HCT116 (cell line): ENCODE results near the gene HOXA1. TPM values are rescaled to one million over a fixed set of nuclear protein-coding genes. Genes with fewer than 3 reads are reported as not detected.

Experiments used
- ATAC-seq: fragments of 200-7000 bp; cut with Tn5 transposase; 2 replicates; pipeline ENCODE4 v1.9.1; 2020; ENCODE audit warnings: mild to moderate bottlenecking, moderate library complexity
- BruUV-seq: library from RNA; stranded (reverse); fragments of 400-500 nt; replicated peaks from 2 replicates; lab custom pipeline; 2021; lab: Mats Ljungman, UMichigan
- CTCF ChIA-PET: fragments of 300-600 bp; sonication (Branson Sonifier 250); formaldehyde crosslinking; loops from one replicate; lab custom pipeline; 2021; ENCODE audit warnings: antibody characterized with exemption; lab: Charles Lee
- POLR2A ChIA-PET: fragments of 300-600, 350-600 bp; sonication (Branson Sonifier 250); formaldehyde crosslinking; loops from one replicate; lab custom pipeline; 2021; ENCODE audit warnings: antibody characterized with exemption; lab: Charles Lee
- RAD21 ChIA-PET, 2 experiments: fragments of 300-600 bp; sonication (Branson Sonifier 250); formaldehyde crosslinking; loops; one replicate each; lab custom pipeline; 2023; ENCODE audit warnings: low total read pairs in 2 of 2; ENCODE audit not compliant: uncharacterized antibody in 2 of 2, unreplicated experiment in 2 of 2, low non-redundant PET in 1 of 2; lab: Charles Lee
- DNase-seq: peaks from one replicate; pipeline ENCODE4 v3.0.0-alpha.2; 2010; ENCODE audit warnings: low read depth, low spot score
- H2AFZ ChIP-seq: fragments of 200-600 bp; shearing (Covaris generic), sonication (generic); 2 replicates; pipeline ENCODE4 v1.6.1; 2017; ENCODE audit warnings: low read depth, mixed run types, mixed read lengths, antibody characterized with exemption, low read length; ENCODE audit not compliant: poor library complexity, severe bottlenecking
- H3K27ac ChIP-seq: 2 replicates; pipeline ENCODE4 v1.5.1; 2012; ENCODE audit warnings: low read depth, low read length
- H3K27me3 ChIP-seq: fragments of 200-600 bp; sonication (generic); 2 replicates; pipeline ENCODE4 v1.6.1; 2016; ENCODE audit warnings: mixed run types, low read length, mixed read lengths; ENCODE audit not compliant: insufficient read depth
- H3K36me3 ChIP-seq, 2 experiments: fragments of 200-500 bp in 1 of 2; fragments of 200-600 bp in 1 of 2; sonication (Bioruptor generic) in 1 of 2; sonication (generic) in 1 of 2; 2 replicates each; pipeline versions ENCODE4 v1.5.1 to v1.6.1; 2014 to 2016; ENCODE audit warnings: low read length in 2 of 2, inconsistent platforms in 1 of 2, mixed read lengths in 1 of 2, mixed run types in 1 of 2; ENCODE audit not compliant: insufficient read depth in 2 of 2, control insufficient read depth in 1 of 2
- H3K4me1 ChIP-seq, 2 experiments: fragments of 200-600 bp in 1 of 2; sonication (generic) in 1 of 2; 2 replicates each; pipeline versions ENCODE4 v1.5.1 to v1.6.1; 2012 to 2017; ENCODE audit warnings: low read length in 2 of 2, inconsistent platforms in 1 of 2, mild to moderate bottlenecking in 1 of 2, mixed read lengths in 1 of 2, mixed run types in 1 of 2, moderate library complexity in 1 of 2; ENCODE audit not compliant: insufficient read depth in 2 of 2, control insufficient read depth in 1 of 2
- H3K4me2 ChIP-seq: fragments of 200-600 bp; sonication (generic); 2 replicates; pipeline ENCODE4 v1.6.1; 2017; ENCODE audit warnings: mixed run types, low read length, mixed read lengths
- H3K4me3 ChIP-seq, 2 experiments: fragments of 200-600 bp in 1 of 2; sonication (generic) in 1 of 2; replicated peaks in 1 of 2; 2 replicates each; pipeline ENCODE4 v1.5.1; 2011 to 2016; ENCODE audit warnings: low read length in 2 of 2, control low read depth in 1 of 2, low read depth in 1 of 2, mild to moderate bottlenecking in 1 of 2, mixed read lengths in 1 of 2, mixed run types in 1 of 2
- H3K79me2 ChIP-seq: fragments of 200-600 bp; sonication (generic); 2 replicates; pipeline ENCODE4 v1.6.1; 2017; ENCODE audit warnings: mild to moderate bottlenecking, mixed run types, low read length, moderate library complexity, mixed read lengths; ENCODE audit not compliant: insufficient read depth
- H3K9ac ChIP-seq: fragments of 200-600 bp; sonication (generic); 2 replicates; pipeline ENCODE4 v1.6.1; 2016; ENCODE audit warnings: low read length, mixed read lengths
- H3K9me2 ChIP-seq: fragments of 200-600 bp; sonication (generic), shearing (Covaris generic); 2 replicates; pipeline ENCODE4 v1.6.1; 2017; ENCODE audit warnings: mixed run types, mild to moderate bottlenecking, moderate library complexity; ENCODE audit not compliant: insufficient read depth
- H3K9me3 ChIP-seq, 2 experiments: fragments of 200-500 bp in 1 of 2; fragments of 200-600 bp in 1 of 2; sonication (Bioruptor generic) in 1 of 2; sonication (generic) in 1 of 2; 2 replicates each; pipeline ENCODE4 v1.6.1; 2014 to 2017; ENCODE audit warnings: low read length in 2 of 2, mixed read lengths in 2 of 2, inconsistent platforms in 1 of 2, low read depth in 1 of 2, mild to moderate bottlenecking in 1 of 2, mixed run types in 1 of 2, moderate library complexity in 1 of 2; ENCODE audit not compliant: control insufficient read depth in 1 of 2, insufficient read depth in 1 of 2
- H4K20me1 ChIP-seq: fragments of 200-600 bp; sonication (generic), shearing (Covaris generic); 2 replicates; pipeline ENCODE4 v1.6.1; 2017; ENCODE audit warnings: mixed run types, mild to moderate bottlenecking, moderate library complexity; ENCODE audit not compliant: insufficient read depth
- CBX3 ChIP-seq: IDR thresholded peaks from 2 replicates; pipeline ENCODE4 v1.6.1; 2012; ENCODE audit warnings: low read depth
- EGR1 ChIP-seq: IDR thresholded peaks from 2 replicates; pipeline ENCODE4 v1.6.1; 2012; ENCODE audit warnings: low read depth
- EZH2phosphoT487 ChIP-seq: fragments of 200-600 bp; IDR thresholded peaks from 2 replicates; pipeline ENCODE4 v1.6.1; 2018; ENCODE audit warnings: antibody characterized with exemption, borderline replicate concordance
- FOSL1 ChIP-seq: IDR thresholded peaks from 2 replicates; pipeline ENCODE4 v1.6.1; 2012; ENCODE audit warnings: low read depth
- POLR2A ChIP-seq: IDR thresholded peaks from 2 replicates; pipeline ENCODE4 v1.7.0; 2011; ENCODE audit warnings: borderline replicate concordance; ENCODE audit not compliant: insufficient read depth, insufficient read length; ENCODE audit errors: extremely low read depth
- POLR2AphosphoS5 ChIP-seq: IDR thresholded peaks from 2 replicates; pipeline ENCODE4 v1.6.1; 2011; ENCODE audit warnings: mild to moderate bottlenecking, low read depth, low read length, moderate library complexity
- RAD21 ChIP-seq: IDR thresholded peaks from 2 replicates; pipeline ENCODE4 v1.6.1; 2012; ENCODE audit warnings: low read depth, mild to moderate bottlenecking
- SIN3A ChIP-seq: IDR thresholded peaks from 2 replicates; pipeline ENCODE4 v1.6.1; 2012; ENCODE audit warnings: low read depth
- SRF ChIP-seq: IDR thresholded peaks from 2 replicates; pipeline ENCODE4 v1.6.1; 2012; ENCODE audit warnings: low read depth
- TCF7L2 ChIP-seq: IDR thresholded peaks from 2 replicates; pipeline ENCODE4 v1.7.0; 2011; ENCODE audit warnings: borderline replicate concordance, inconsistent platforms; ENCODE audit not compliant: insufficient read depth, insufficient read length; ENCODE audit errors: extremely low read depth
- YY1 ChIP-seq: IDR thresholded peaks from 2 replicates; pipeline ENCODE4 v1.6.1; 2011; ENCODE audit warnings: low read length, low read depth, moderate library complexity, mild to moderate bottlenecking; ENCODE audit not compliant: insufficient replicate concordance; ENCODE audit errors: extremely low read depth
- ZFX ChIP-seq: fragments of 450-650 bp; IDR thresholded peaks from 2 replicates; pipeline ENCODE4 v1.6.1; 2017
- ZNF274 ChIP-seq: fragments of 200-500 bp; sonication (Bioruptor generic); IDR thresholded peaks from 2 replicates; pipeline ENCODE4 v1.6.1; 2014; ENCODE audit warnings: mild to moderate bottlenecking, low read depth, low read length, inconsistent platforms
- intact Hi-C: fragments of 100-400 bp; cut with micrococcal nuclease; formaldehyde crosslinking; loops from 2 replicates; pipeline ENCODE4 v1.10.0; 2022
- total RNA-seq: library from RNA; stranded (reverse); gene quantifications from one replicate; pipeline ENCODE4 v1.2.1, GENCODE V29; 2021; ENCODE audit not compliant: unreplicated experiment
- TF ChIP-seq, protein P1 (sequence below): IDR thresholded peaks from 2 replicates; pipeline ENCODE4 v1.6.1; 2012
- TF ChIP-seq, protein P2 (sequence below): IDR thresholded peaks from 2 replicates; pipeline ENCODE4 v1.6.1; 2012
- TF ChIP-seq, protein P3 (sequence below): IDR thresholded peaks from 2 replicates; pipeline ENCODE4 v1.6.1; 2012; ENCODE audit warnings: low read depth
- TF ChIP-seq, protein P4 (sequence below), 3 experiments: fragments of 200-600 bp in 1 of 3; sonication (generic) in 1 of 3; IDR thresholded peaks in 2 of 3; conservative IDR thresholded peaks in 1 of 3; 2 replicates each; pipeline ENCODE4 v1.5.1; 2012 to 2017; ENCODE audit warnings: low read depth in 2 of 3, low read length in 2 of 3, antibody characterized with exemption in 1 of 3, borderline replicate concordance in 1 of 3, control low read depth in 1 of 3, mild to moderate bottlenecking in 1 of 3, mixed read lengths in 1 of 3, mixed run types in 1 of 3, moderate library complexity in 1 of 3; ENCODE audit not compliant: insufficient read depth in 1 of 3
- TF ChIP-seq, protein P5 (sequence below): IDR thresholded peaks from 2 replicates; pipeline ENCODE4 v1.6.1; 2011; ENCODE audit warnings: mild to moderate bottlenecking, low read length, moderate library complexity; ENCODE audit not compliant: insufficient replicate concordance; ENCODE audit errors: extremely low read depth

The HOXA1 gene
- total RNA-seq, 1 experiment from 2014 or later: 2.8 TPM

DNA sequence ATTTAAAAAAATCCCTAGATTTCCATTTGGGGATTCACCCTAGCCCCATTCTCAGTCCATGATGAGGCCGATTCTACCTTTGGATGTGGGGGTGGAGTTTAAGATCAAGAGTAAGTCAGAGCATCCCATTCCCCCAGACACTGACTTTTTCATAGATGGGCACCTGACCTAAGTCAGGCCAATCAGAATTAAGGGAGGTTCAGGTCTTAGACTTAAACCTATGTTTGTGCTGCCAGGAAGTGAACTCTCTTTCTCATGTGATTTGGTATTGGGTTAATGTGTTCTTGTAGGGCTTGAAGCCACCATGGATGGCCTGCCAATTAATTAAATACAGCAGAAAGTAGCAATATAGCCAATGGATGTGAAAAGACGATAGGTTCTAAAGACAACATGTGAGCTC lies 30.1 kb downstream of the HOXA1 start:
- intact Hi-C loops: no loop called here
- ChIA-PET RAD21 (no interaction called here), CTCF (no interaction called here), POLR2A (no interaction called here)
- Histone ChIP-seq H3K4me2 (peak overlapping the region; percentile 39), H3K4me1 (peaks cover 0 to 10% of the 10 kb centered on the region in 2 experiments; a peak in 2 of 4 replicates), H2AFZ (peak overlapping the region; percentile 97), H4K20me1 (no peaks in the 10 kb centered on the region), H3K27ac (no peak overlapping the region), H3K79me2 (no peaks in the 10 kb centered on the region), H3K27me3 (no peaks in the 10 kb centered on the region), H3K9me2 (no peaks in the 10 kb centered on the region), H3K9me3 (no peaks in the 10 kb centered on the region), H3K9ac (no peak overlapping the region), H3K36me3 (no peaks in the 10 kb centered on the region), H3K4me3 (no peak overlapping the region)
- TF ChIP-seq FOSL1: no peak
- no peak for TF ChIP-seq SIN3A
- no peak for TF ChIP-seq YY1
- TF ChIP-seq, protein P1, sequence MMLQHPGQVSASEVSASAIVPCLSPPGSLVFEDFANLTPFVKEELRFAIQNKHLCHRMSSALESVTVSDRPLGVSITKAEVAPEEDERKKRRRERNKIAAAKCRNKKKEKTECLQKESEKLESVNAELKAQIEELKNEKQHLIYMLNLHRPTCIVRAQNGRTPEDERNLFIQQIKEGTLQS: no peak
- TF ChIP-seq, protein P2, sequence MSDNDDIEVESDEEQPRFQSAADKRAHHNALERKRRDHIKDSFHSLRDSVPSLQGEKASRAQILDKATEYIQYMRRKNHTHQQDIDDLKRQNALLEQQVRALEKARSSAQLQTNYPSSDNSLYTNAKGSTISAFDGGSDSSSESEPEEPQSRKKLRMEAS: no peak
- TF ChIP-seq CBX3: no peak
- TF ChIP-seq, protein P3, sequence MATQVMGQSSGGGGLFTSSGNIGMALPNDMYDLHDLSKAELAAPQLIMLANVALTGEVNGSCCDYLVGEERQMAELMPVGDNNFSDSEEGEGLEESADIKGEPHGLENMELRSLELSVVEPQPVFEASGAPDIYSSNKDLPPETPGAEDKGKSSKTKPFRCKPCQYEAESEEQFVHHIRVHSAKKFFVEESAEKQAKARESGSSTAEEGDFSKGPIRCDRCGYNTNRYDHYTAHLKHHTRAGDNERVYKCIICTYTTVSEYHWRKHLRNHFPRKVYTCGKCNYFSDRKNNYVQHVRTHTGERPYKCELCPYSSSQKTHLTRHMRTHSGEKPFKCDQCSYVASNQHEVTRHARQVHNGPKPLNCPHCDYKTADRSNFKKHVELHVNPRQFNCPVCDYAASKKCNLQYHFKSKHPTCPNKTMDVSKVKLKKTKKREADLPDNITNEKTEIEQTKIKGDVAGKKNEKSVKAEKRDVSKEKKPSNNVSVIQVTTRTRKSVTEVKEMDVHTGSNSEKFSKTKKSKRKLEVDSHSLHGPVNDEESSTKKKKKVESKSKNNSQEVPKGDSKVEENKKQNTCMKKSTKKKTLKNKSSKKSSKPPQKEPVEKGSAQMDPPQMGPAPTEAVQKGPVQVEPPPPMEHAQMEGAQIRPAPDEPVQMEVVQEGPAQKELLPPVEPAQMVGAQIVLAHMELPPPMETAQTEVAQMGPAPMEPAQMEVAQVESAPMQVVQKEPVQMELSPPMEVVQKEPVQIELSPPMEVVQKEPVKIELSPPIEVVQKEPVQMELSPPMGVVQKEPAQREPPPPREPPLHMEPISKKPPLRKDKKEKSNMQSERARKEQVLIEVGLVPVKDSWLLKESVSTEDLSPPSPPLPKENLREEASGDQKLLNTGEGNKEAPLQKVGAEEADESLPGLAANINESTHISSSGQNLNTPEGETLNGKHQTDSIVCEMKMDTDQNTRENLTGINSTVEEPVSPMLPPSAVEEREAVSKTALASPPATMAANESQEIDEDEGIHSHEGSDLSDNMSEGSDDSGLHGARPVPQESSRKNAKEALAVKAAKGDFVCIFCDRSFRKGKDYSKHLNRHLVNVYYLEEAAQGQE: no peak
- no peak for TF ChIP-seq ZFX
- no peak for TF ChIP-seq SRF
- TF ChIP-seq EZH2phosphoT487: no peak
- no peak for TF ChIP-seq RAD21
- TF ChIP-seq TCF7L2: no peak
- no peak for TF ChIP-seq EGR1
- TF ChIP-seq, protein P4, sequence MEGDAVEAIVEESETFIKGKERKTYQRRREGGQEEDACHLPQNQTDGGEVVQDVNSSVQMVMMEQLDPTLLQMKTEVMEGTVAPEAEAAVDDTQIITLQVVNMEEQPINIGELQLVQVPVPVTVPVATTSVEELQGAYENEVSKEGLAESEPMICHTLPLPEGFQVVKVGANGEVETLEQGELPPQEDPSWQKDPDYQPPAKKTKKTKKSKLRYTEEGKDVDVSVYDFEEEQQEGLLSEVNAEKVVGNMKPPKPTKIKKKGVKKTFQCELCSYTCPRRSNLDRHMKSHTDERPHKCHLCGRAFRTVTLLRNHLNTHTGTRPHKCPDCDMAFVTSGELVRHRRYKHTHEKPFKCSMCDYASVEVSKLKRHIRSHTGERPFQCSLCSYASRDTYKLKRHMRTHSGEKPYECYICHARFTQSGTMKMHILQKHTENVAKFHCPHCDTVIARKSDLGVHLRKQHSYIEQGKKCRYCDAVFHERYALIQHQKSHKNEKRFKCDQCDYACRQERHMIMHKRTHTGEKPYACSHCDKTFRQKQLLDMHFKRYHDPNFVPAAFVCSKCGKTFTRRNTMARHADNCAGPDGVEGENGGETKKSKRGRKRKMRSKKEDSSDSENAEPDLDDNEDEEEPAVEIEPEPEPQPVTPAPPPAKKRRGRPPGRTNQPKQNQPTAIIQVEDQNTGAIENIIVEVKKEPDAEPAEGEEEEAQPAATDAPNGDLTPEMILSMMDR (IDR thresholded peaks at IDR 0.05 in 2 of 3, conservative IDR thresholded peaks at IDR 0.05 in 1 of 3; ENCODE audit: borderline replicate concordance in 1 of 3, insufficient read depth in 1 of 3, low read depth in 2 of 3, low read length in 2 of 3): no peak
- TF ChIP-seq POLR2A: no peak
- TF ChIP-seq POLR2AphosphoS5: no peak
- TF ChIP-seq, protein P5, sequence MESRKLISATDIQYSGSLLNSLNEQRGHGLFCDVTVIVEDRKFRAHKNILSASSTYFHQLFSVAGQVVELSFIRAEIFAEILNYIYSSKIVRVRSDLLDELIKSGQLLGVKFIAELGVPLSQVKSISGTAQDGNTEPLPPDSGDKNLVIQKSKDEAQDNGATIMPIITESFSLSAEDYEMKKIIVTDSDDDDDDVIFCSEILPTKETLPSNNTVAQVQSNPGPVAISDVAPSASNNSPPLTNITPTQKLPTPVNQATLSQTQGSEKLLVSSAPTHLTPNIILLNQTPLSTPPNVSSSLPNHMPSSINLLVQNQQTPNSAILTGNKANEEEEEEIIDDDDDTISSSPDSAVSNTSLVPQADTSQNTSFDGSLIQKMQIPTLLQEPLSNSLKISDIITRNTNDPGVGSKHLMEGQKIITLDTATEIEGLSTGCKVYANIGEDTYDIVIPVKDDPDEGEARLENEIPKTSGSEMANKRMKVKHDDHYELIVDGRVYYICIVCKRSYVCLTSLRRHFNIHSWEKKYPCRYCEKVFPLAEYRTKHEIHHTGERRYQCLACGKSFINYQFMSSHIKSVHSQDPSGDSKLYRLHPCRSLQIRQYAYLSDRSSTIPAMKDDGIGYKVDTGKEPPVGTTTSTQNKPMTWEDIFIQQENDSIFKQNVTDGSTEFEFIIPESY: no peak
- no peak for TF ChIP-seq ZNF274
- no TSS peak for BruUV-seq
- DNase-seq: no peak
- peak; percentile 44; the same call in 1 of the 2 replicates for ATAC-seq
